HepG2 (cell line): ENCODE measurements around the gene PDPR. TPM values are rescaled to one million over a fixed set of nuclear protein-coding genes. Genes with fewer than 3 reads are reported as not detected.
"Not testable (repeated sequence)": the region's sequence is repeated elsewhere in the genome, so short reads cannot be mapped to it uniquely, and the experiment has no call there.

Experiments
- ATAC-seq: fragments of 200-7000 bp; cut with Tn5 transposase; 3 replicates; pipeline ENCODE4 v1.9.1; 2020; ENCODE audit warnings: mild to moderate bottlenecking, moderate library complexity
- BruUV-seq: library from RNA; stranded (reverse); fragments of 400-500 nt; replicated peaks from 2 replicates; lab custom pipeline; 2021; lab: Mats Ljungman, UMichigan
- CTCF ChIA-PET: fragments of 300-600 bp; formaldehyde crosslinking; extraction: SDS; loops from one replicate; lab custom pipeline; 2021; ENCODE audit warnings: low total read pairs, inconsistent platforms, low intra/inter-chr PET ratio; lab: Yijun Ruan, JAX
- POLR2A ChIA-PET: fragments of 350-600 bp; sonication (Branson Sonifier 250); formaldehyde crosslinking; loops from one replicate; lab custom pipeline; 2020; ENCODE audit warnings: antibody characterized with exemption, inconsistent platforms; lab: Yijun Ruan, JAX
- DNase-seq: peaks from one replicate; pipeline ENCODE4 v3.0.0-alpha.2; 2015; ENCODE audit warnings: low spot score
- FAIRE-seq: peaks from 3 replicates; lab custom pipeline; 2011; peaks lifted over from hg19 to GRCh38; lab: Jason Lieb, UNC
- H2AFZ ChIP-seq: one replicate; pipeline ENCODE4 v1.6.1; 2011; ENCODE audit warnings: low read length, inconsistent platforms
- H3K27ac ChIP-seq: fragments of 300-600 bp; 3 replicates; pipeline ENCODE4 v1.8.0; 2011; ENCODE audit warnings: mixed run types, mild to moderate bottlenecking, mixed read lengths, low read length, inconsistent platforms; ENCODE audit not compliant: insufficient read depth; ENCODE audit errors: extremely low read length
- H3K27me3 ChIP-seq, 2 experiments: fragments of 200-600 bp in 1 of 2; 2 replicates in 1 of 2; 3 replicates in 1 of 2; pipeline versions ENCODE4 v1.6.0 to v1.8.0; 2011; ENCODE audit warnings: low read length in 2 of 2, mild to moderate bottlenecking in 2 of 2, moderate library complexity in 2 of 2, inconsistent platforms in 1 of 2; ENCODE audit not compliant: insufficient read depth in 2 of 2, control insufficient read depth in 1 of 2
- H3K36me3 ChIP-seq, 2 experiments: fragments of 200-600 bp in 1 of 2; replicated peaks in 1 of 2; 2 replicates in 1 of 2; 3 replicates in 1 of 2; pipeline versions ENCODE4 v1.5.1 to v1.8.0; 2011; ENCODE audit warnings: low read length in 2 of 2, inconsistent platforms in 1 of 2; ENCODE audit not compliant: insufficient read depth in 2 of 2, control insufficient read depth in 1 of 2
- H3K4me1 ChIP-seq: 2 replicates; pipeline ENCODE4 v1.5.1; 2012; ENCODE audit warnings: low read length, inconsistent platforms; ENCODE audit not compliant: insufficient read depth
- H3K4me2 ChIP-seq: 2 replicates; pipeline ENCODE4 v1.6.0; 2011; ENCODE audit warnings: low read depth, low read length, inconsistent platforms
- H3K4me3 ChIP-seq, 3 experiments: fragments of 200-600 bp in 1 of 3; sonication (generic), shearing (Covaris generic) in 1 of 3; replicated peaks in 1 of 3; 2 replicates each; pipeline ENCODE4 v1.5.1; 2011 to 2016; ENCODE audit warnings: low read length in 3 of 3, inconsistent platforms in 2 of 3, low read depth in 2 of 3, mild to moderate bottlenecking in 2 of 3, control low read depth in 1 of 3, mixed read lengths in 1 of 3; ENCODE audit not compliant: insufficient read depth in 1 of 3
- H3K79me2 ChIP-seq: one replicate; pipeline ENCODE4 v1.6.1; 2011; ENCODE audit warnings: low read length, inconsistent platforms; ENCODE audit not compliant: insufficient read depth
- H3K9ac ChIP-seq: 2 replicates; pipeline ENCODE4 v1.6.0; 2011; ENCODE audit warnings: mild to moderate bottlenecking, low read depth, low read length, inconsistent platforms; ENCODE audit not compliant: insufficient read depth
- H3K9me3 ChIP-seq: 2 replicates; pipeline ENCODE4 v1.5.1; 2012; ENCODE audit warnings: mild to moderate bottlenecking, low read length
- H4K20me1 ChIP-seq: 2 replicates; pipeline ENCODE4 v1.6.0; 2011; ENCODE audit warnings: inconsistent platforms, mild to moderate bottlenecking, low read length, moderate library complexity; ENCODE audit not compliant: insufficient read depth
- MAFK ChIP-seq, 2 experiments: IDR thresholded peaks in 1 of 2; conservative IDR thresholded peaks in 1 of 2; 2 replicates each; pipeline ENCODE4 v1.6.1; 2011; ENCODE audit warnings: improper control_type of control experiment in 2 of 2, low read length in 2 of 2
- WGBS: methylation state at CpG from one replicate; pipeline ENCODE4 v1.1.6; 2017; ENCODE audit warnings: low lambda C conversion rate; 5-methylcytosine and 5-hydroxymethylcytosine counted together
- in situ Hi-C: cut with HindIII; loops from 2 replicates; pipeline ENCODE4 v1.10.0; 2017; ENCODE audit warnings: low pct_unique_long_range_greater_than_20kb; ENCODE audit not compliant: extremely low pct_ligation_motif_present
- intact Hi-C: fragments of 100-400 bp; cut with micrococcal nuclease; formaldehyde crosslinking; loops from one replicate; pipeline ENCODE4 v1.10.0; 2022; ENCODE audit not compliant: unreplicated experiment
- polyA plus RNA-seq, 8 experiments: library from polyadenylated mRNA; depleted of rRNA in 3 of 8; stranded (reverse) in 7 of 8; unstranded in 1 of 8; fragments of >200 nt; fragmentation: Illumina TruSeq in 4 of 8; extraction: Trizol in 4 of 8; gene quantifications; 2 replicates each; pipeline versions ENCODE4 v1.2.1 to v1.2.3, GENCODE V29; 2011 to 2016; ENCODE audit warnings: low read depth in 4 of 8, missing spikeins in 1 of 8, mixed read lengths in 1 of 8; ENCODE audit not compliant: insufficient read depth in 1 of 8
- total RNA-seq, 5 experiments: library from RNA; depleted of rRNA; stranded (reverse); fragments of >200 nt; fragmentation: Illumina TruSeq; extraction: Trizol; gene quantifications; 2 replicates each; pipeline ENCODE4 v1.2.3, GENCODE V29; 2016; ENCODE audit warnings: low read depth in 1 of 5
- TF ChIP-seq, protein P1 (sequence below): sonication (generic); formaldehyde crosslinking; IDR thresholded peaks from 2 replicates; pipeline ENCODE4 v1.4.0; 2020; ENCODE audit warnings: missing genetic modification reagents

PDPR gene
- total and polyA plus RNA-seq, 2 of the 13 experiments (the other 11 are each of a cell fraction or from before 2014, with no cell fraction given) = 19.5 to 29.9 TPM

DNA sequence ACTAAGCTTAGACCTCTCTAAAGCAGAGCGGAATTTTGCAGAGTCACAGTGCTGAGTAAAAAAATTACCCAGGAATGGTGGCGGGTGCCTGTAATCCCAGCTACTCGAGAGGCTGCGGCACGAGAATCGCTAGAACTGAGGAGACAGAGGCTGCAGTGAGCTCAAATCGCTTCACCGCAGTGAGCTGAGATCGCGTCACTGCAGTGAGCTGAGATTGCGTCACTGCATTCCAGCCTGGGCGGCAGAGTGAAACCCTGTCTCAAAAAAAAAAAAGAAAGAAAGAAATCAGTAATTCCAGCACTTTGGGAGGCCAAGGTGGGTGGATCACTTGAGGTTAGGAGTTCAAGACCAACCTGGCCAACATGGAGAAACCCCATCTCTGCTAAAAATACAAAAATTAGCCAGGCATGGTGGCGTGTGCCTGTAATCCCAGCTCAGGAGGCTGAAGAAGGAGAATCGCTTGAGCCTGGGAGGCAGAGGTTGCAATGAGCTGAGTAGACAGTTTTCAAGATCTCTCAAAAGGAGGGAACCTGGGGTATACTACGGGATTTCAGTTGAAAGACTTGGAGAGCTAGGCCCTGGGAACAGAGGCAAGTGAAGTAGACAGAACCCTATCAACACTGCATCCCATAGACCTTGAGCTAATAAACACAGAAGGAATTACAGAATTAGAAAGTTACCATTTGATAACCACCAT lies 4.4 kb upstream of the PDPR start (continued):
- TF ChIP-seq, protein P1, sequence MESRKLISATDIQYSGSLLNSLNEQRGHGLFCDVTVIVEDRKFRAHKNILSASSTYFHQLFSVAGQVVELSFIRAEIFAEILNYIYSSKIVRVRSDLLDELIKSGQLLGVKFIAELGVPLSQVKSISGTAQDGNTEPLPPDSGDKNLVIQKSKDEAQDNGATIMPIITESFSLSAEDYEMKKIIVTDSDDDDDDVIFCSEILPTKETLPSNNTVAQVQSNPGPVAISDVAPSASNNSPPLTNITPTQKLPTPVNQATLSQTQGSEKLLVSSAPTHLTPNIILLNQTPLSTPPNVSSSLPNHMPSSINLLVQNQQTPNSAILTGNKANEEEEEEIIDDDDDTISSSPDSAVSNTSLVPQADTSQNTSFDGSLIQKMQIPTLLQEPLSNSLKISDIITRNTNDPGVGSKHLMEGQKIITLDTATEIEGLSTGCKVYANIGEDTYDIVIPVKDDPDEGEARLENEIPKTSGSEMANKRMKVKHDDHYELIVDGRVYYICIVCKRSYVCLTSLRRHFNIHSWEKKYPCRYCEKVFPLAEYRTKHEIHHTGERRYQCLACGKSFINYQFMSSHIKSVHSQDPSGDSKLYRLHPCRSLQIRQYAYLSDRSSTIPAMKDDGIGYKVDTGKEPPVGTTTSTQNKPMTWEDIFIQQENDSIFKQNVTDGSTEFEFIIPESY (CRISPR knock-in tag) = peak; percentile 52
- TF ChIP-seq MAFK (conservative IDR thresholded peaks at IDR 0.05 in 1 of 2, IDR thresholded peaks at IDR 0.05 in 1 of 2; ENCODE audit: low read length in 2 of 2) = peak in 1 of 2 experiments; percentile 33; a peak in 2 of 4 replicates
- TF ChIP-seq, all 625 proteins: peak for 15; not testable (repeated sequence) for 610

DNA sequence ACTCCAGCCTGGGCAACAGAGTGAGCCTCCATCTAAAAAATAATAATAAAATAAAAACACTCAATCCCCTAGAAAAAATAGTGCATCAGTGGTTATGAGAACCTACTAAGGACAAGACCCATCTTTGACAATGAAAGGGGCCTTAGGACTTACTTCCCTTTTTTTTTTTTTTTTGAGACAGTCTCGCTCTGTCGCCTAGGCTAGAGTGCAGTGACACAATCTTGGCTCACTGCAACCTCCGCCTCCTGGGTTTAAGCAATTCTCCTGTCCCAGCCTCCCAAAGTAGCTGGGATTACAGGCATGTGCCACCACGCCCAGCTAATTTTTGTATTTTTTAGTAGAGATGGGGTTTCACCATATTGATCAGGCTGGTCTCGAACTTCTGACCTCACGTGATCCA lies 2.0 kb upstream of the PDPR start:
- CTCF ChIA-PET, H3K9ac ChIP-seq, intact Hi-C loops, H3K9me3 ChIP-seq, H3K4me3 ChIP-seq, H2AFZ ChIP-seq, H3K4me2 ChIP-seq, DNase-seq, H3K4me1 ChIP-seq, in situ Hi-C loops, H4K20me1 ChIP-seq, H3K79me2 ChIP-seq, POLR2A ChIA-PET, ATAC-seq, H3K27me3 ChIP-seq, H3K36me3 ChIP-seq, H3K27ac ChIP-seq, FAIRE-seq, BruUV-seq: not testable (repeated sequence)
- WGBS = 94% methylated on average over 6 of the region's 6 CpGs

DNA sequence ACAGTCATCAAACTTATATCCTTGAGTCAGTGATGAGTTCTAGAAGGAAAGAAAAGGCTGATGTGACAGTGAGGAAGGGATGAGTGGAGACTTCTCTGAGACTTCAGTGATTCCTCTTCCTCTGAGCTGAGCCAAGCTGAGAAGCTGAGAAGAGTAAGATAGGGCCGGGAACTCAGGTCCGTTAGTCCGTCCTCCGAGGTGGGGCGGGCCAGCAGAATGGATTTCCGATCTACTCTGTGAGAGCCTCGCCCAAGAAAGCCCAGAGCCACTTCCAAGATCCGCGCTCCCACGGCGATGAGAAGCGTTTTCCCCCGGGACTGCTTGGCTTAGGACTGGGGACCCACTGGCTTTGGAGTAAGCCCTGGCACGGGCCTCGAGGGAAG lies 542 bp upstream of the PDPR start:
- H3K36me3 ChIP-seq, H3K27ac ChIP-seq, H3K27me3 ChIP-seq, CTCF ChIA-PET, FAIRE-seq, DNase-seq, H3K9me3 ChIP-seq, in situ Hi-C loops, H2AFZ ChIP-seq, intact Hi-C loops, H4K20me1 ChIP-seq: not testable (repeated sequence)
- Histone ChIP-seq H3K4me3 (peak overlapping the region; percentile 37 to 90 (median 77); a peak in 5 of 6 replicates), H3K79me2 (peaks cover 13% of the 10 kb centered on the region), H3K4me1 (peaks cover 19% of the 10 kb centered on the region), H3K4me2 (peak overlapping the region; percentile 68), H3K9ac (peak overlapping the region; percentile 78; the same call in 1 of the 2 replicates)
- TSS peak; percentile 89 for BruUV-seq
- no CpG with 5 or more reads among the region's 15 CpGs for WGBS
- ATAC-seq = peak; percentile 48
- POLR2A ChIA-PET = interaction anchor here (1.4 to 1.9 kb wide), 2 partner anchors 39 to 44 kb away, joined by 5 read pairs; no protein-coding TSS in a partner anchor

DNA sequence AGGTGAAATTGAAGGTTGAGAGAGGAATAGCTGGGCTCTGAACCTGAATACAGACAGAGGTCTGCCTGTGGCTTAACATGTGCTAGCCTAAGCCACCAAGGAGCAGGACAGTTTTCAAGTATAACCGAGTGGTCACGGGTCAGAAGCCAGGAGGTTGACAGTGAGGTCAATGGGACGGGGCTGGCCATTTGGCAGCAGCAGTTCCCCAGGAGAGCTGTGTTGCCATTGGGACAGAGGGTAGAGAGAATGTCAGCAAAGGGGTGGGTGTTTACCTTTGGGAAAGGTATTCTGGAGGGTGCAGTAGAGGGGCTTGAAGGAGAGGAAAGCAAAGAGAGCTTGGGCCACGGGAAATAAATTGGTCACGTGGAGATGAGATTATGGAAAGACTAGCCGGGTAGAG lies 4.2 kb downstream of the PDPR start:
- Histone ChIP-seq H3K79me2 (peaks cover 15% of the 10 kb centered on the region), H3K36me3 (peaks cover 6 to 20% of the 10 kb centered on the region in 2 experiments), H3K4me1 (peaks cover 24% of the 10 kb centered on the region)
- BruUV-seq, ATAC-seq, DNase-seq, H3K27ac ChIP-seq, H3K4me3 ChIP-seq, H3K4me2 ChIP-seq, H2AFZ ChIP-seq, H3K27me3 ChIP-seq, H3K9me3 ChIP-seq, CTCF ChIA-PET, H3K9ac ChIP-seq, POLR2A ChIA-PET, H4K20me1 ChIP-seq, FAIRE-seq, in situ Hi-C loops: not testable (repeated sequence)
- intact Hi-C loops = loop anchor here (2.0 kb wide), 1 partner anchor 34 kb away; no protein-coding TSS in a partner anchor
- WGBS = 87% methylated on average over 6 of the region's 6 CpGs
